Measurements from ENCODE around the gene CALM1.

The CALM1 gene

DNA sequence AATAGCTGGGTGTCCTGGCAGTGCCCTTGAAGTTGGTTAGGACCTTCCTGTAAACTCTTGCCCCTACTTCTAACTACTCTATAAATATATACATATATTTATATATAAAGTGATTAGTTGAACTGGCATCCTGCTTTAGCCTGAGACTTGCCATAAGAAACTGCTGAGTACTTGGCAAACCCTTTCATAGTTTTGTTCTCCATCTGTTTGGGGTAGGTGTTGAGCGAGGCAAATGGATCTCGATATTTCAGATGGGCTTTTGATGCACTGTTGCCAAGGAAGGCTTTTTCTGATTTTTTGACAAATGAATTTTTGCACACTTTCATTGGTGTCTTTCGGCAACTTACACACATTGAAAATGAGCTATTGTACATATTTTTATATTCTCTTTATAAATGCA lies 10.4 kb downstream of the CALM1 start:
- in situ Hi-C loops (cut with MboI; ENCODE audit: low sequenced_read_pairs): no loop called here

- in situ Hi-C loops (cut with MboI; ENCODE audit: low sequenced_read_pairs): no loop called here
Observed at GRCh38 chr14:90408713-90409112, 11.9 kb downstream of the CALM1 start.

DNA sequence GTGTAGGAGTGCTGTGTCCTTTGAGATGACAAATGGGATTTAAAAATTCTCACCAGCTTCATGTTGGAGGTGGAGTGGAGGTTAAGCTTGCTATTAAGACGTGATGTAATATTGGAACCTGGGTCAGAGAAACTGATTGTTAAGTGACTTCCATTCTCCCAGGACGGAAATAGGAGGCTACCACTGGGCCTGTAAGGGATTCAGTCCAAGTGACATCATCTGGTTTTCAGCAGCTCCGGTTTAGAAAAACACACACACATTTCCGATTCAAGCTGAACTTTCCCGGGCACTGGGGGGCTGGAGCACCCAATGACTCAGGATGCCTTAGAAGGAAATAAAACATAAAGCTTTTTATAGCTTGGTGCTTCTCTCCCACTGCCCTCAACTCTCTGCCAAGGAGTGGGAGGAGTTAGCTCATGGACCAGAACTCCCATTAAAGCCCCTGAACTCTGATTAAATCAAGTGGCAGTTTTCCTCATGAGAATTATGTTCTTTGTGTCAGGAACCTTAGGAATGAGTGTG lies 12.4 kb downstream of the CALM1 start:
- in situ Hi-C loops (cut with MboI; ENCODE audit: low sequenced_read_pairs): no loop called here

DNA sequence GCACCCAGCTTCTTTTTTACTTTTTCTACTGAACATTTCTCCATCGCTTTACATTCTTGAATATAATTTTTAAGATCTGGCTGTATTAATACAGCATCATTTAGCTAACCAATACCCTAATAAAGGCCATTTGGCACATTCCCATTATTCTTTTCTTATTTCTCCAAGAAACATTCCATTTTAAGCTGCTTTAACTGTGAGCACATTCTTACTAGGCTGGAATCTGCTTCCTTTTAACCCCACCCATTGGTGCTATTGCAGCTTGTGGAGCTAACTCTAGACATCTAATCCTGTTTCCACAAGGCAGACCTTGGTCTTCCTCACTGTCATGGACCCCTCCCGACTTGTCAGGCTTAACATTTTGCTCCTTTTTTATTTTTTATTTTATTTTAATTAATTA lies 15.2 kb downstream of the CALM1 start:
- in situ Hi-C loops (cut with MboI; ENCODE audit: low sequenced_read_pairs): no loop called here

- in situ Hi-C loops (cut with MboI; ENCODE audit: low sequenced_read_pairs): no loop called here
Observed at GRCh38 chr14:90416720-90417119, 19.9 kb downstream of the CALM1 start.

GRCh38 chr14:90418053-90418452 lies 21.2 kb downstream of the CALM1 start:
- in situ Hi-C loops (cut with MboI; ENCODE audit: low sequenced_read_pairs): no loop called here

- in situ Hi-C loops (cut with MboI; ENCODE audit: low sequenced_read_pairs): no loop called here
Observed at GRCh38 chr14:90419200-90419599, 22.4 kb downstream of the CALM1 start.

DNA sequence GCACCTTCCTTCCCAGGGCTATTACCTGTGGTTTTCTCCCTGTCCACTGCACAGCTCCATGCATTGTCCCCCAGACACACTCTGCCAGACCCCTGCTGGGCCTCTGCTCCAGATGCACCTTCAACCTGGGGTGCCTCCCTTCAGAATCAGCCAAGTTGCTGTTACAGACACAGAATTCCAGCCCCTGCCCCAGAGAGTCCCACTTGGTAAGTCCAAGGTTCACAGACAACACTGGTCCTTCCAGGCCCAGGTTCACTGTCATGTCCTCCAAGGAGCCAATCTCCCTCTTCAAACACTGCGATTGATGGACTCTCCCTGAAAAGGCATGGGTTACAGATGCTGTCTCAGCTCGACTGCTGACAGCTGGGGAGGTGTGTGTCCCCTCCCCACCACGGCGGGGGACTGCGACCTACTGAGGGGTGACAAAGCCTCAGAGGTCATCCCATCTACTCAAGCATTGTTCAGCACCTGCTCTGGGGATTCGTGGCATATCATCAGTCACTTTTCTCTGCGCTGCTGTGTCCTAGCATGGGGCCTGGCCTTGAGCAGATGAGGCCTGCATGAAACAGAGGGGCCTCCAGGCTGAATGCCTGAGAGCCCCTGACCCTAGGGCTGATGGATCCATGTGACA lies 24.3 kb downstream of the CALM1 start:
- in situ Hi-C loops (cut with MboI; ENCODE audit: low sequenced_read_pairs): no loop called here

GRCh38 chr14:90421632-90422020 lies 24.8 kb downstream of the CALM1 start:
- in situ Hi-C loops (cut with MboI; ENCODE audit: low sequenced_read_pairs): no loop called here

DNA sequence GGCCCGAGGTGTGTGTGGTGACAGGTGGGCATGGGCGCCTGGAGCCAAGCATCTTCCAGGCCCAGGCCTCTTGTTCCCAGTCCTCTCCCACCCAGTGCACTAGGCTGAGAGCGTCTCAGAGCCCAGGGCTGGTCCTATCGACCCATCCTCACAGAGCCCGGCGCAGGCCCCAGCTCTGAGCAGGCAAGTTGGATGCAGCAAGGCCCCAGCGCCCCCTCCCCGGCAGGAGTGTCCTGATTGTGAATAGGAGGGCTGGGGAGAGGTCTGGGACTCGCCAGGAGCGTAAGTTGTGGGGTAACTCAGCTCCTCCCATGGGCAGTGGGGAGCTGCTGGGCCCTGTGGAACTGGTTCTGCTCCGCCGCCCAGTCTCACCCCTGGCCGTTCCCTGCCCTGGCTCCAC lies 26.3 kb downstream of the CALM1 start:
- in situ Hi-C loops (cut with MboI; ENCODE audit: low sequenced_read_pairs): no loop called here

DNA sequence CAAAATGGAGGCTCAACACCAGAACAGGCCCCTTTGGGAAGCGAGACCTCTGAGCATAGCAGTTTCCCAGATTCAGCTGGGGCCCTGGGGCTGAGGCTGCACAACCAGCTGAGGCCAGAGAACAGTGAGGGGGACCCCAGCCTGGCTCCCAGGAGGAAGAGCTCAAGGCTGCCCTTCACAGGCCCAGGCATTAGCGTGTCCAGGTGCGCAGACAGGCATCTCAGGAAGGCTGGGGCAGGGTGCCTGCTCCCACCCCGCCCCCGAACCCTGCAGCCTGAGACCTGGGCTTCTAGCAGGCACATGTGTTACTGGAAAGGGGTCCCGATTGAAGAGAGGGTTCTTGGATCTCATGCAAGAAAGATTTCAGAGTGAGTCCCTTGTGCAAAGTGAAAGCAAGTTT lies 27.2 kb downstream of the CALM1 start:
- in situ Hi-C loops (cut with MboI; ENCODE audit: low sequenced_read_pairs): no loop called here

DNA sequence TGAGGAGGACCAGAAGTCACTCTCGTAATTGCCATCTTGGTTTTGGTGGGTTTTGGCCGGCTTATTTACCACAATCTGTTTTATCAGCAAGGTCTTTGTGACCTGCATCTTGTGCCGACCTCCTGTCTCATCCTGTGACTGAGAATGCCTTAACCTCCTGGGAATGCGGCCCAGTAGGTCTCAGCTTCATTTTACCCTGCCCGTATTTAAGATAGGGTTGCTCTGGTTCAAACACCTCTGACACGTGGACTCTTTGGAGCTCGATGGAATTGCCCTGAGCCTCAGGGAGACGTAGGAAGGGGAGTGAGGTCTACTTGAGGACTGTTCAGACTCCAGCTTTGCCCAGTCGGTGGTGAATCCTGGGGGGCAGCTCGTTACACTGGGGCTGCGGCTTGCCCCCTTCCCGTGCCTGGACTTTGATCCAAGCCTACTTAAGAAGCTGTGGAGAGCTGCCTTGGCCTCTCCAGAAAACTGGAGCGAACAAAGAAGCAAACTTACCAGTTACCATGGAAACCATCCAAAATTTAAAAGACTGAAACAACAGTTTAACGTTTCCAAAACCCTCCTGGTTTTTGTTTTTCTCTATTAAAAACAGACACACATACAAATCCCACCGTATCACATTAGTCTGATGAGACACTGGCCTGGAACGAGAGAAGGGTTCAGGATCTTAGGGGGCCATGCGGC lies 28.0 kb downstream of the CALM1 start:
- in situ Hi-C loops (cut with MboI; ENCODE audit: low sequenced_read_pairs): no loop called here

DNA sequence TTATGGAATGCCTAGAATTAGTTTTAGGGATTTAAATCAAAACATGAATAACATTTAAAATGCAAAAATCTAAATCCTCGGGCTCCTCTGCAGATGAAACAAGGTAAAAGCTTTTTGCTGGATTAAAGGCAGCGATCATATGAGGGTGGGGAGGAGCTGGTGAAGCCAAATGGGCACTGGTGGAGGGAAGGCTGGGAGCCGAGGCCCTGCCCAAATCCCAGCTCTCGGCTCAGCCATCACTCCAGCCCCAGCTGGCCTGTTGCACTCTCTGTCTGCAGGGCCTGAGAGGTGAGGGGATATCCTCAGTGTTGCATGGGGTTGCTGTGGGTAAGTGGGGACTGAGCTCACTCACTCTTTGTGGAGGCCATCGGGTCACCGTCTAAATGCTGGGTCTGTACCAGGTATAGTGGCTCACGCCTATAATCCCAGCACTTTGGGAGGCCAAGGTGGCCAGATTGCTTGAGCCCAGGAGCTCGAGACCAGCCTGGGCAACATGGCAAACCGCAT lies 28.6 kb downstream of the CALM1 start:
- in situ Hi-C loops (cut with MboI; ENCODE audit: low sequenced_read_pairs): no loop called here

- in situ Hi-C loops (cut with MboI; ENCODE audit: low sequenced_read_pairs): no loop called here
Observed at GRCh38 chr14:90426031-90426540, 29.3 kb downstream of the CALM1 start.

GRCh38 chr14:90426663-90427062 lies 29.8 kb downstream of the CALM1 start:
- in situ Hi-C loops (cut with MboI; ENCODE audit: low sequenced_read_pairs): no loop called here

DNA sequence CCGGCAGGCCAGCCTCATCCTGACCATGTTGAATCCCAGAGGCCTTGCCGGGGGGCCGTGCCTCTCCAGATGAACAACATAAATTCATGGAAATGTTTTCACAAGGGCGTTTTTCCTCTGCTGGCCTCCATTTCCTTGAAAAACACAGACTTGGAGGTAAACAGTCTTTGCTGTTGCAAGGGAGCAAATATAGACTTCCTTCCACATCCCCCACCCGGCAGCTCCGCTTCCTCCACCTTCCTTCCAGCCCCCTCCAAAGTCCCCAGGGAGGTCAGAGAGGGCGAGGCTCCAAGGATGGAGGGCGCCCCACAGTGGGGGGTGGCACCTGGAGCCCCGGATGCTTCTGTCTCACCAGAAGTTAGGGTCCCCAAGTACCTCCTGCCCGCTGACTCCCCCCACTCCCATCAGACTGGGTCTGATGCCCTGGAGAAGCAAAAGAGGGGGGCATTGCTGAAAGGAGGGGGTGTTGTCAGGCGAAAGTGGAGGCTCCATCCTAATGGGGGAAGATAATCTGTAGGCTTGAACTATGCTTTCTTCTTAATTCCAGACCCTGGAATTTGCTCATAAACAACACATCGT lies 31.1 kb downstream of the CALM1 start:
- in situ Hi-C loops (cut with MboI; ENCODE audit: low sequenced_read_pairs): no loop called here

- in situ Hi-C loops (cut with MboI; ENCODE audit: low sequenced_read_pairs): no loop called here
Observed at GRCh38 chr14:90428676-90429075, 31.8 kb downstream of the CALM1 start.

DNA sequence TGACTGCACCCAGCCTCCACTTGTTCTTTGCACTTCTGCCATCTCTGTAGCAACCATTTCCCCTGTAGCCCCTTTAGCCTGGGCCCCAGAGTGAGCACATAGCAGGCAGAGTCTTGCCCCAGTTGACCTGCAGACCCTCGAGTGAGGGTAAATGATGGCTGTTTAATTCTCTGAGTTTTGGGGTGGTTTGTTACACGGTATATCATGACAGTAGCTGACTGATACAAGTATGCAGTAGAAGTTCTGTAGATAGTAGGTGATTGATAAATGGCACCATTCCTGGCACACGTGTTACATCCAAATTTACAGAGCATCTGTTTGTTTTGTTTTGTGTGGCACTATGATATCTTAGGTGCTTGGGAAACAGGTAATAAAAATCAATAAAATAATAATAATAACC lies 32.4 kb downstream of the CALM1 start:
- in situ Hi-C loops (cut with MboI; ENCODE audit: low sequenced_read_pairs): no loop called here

DNA sequence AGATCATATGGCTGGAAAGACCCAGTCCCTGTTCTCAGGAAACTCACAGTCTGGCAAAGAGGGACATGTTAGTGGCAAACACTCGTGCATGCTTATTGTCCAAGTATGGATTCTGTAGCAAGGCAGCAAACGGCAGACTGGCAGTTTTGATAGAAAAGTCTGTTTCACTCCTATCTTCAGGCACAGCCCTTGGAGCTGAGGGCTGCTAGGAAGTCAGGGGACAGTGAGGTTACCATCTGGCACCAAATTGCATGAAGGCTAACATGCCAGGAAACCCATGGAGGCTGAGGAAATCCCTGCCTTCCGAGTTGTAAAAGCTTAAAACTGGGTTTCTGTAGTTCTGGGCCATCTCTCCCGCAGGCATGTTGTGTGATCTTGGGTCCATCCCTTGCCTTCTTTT lies 32.9 kb downstream of the CALM1 start:
- in situ Hi-C loops (cut with MboI; ENCODE audit: low sequenced_read_pairs): no loop called here

GRCh38 chr14:90434370-90435020 lies 37.7 kb downstream of the CALM1 start:
- in situ Hi-C loops (cut with MboI; ENCODE audit: low sequenced_read_pairs): no loop called here

DNA sequence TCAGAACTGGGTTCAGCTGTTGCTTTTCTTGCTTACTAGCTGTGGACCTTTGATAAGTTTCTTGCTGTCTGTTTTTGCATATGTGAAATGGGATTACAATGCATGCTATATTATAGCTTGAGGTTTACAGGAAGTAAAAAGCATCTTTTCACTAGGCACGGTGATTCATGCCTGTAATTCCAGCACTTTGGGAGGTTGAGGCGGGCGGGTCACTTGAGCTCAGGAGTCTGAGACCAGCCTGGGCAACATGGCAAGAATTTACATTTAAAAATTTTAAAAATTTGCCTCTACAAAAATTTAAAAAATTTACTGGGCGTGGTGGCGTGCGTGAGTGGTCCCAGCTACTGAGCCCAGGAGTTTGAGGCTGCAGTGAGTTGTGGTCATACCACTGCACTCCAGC lies 42.0 kb downstream of the CALM1 start:
- in situ Hi-C loops (cut with MboI; ENCODE audit: low sequenced_read_pairs): no loop called here
